DND-41 (cell line): ENCODE results near the gene IQGAP2.

Experiments
- CTCF ChIP-seq: IDR thresholded peaks from 2 replicates; pipeline ENCODE4 v1.5.1; 2012; ENCODE audit warnings: borderline replicate concordance, low read length, moderate library complexity, mild to moderate bottlenecking; ENCODE audit not compliant: poor library complexity, severe bottlenecking; ENCODE audit errors: extremely low read depth
- EZH2 ChIP-seq: IDR thresholded peaks from 3 replicates; pipeline ENCODE4 v1.6.1; 2012; ENCODE audit warnings: borderline replicate concordance, low read depth, mild to moderate bottlenecking, moderate library complexity, low read length, inconsistent platforms; ENCODE audit not compliant: severe bottlenecking

GRCh38 chr5:76745670-76746069 is 342.6 kb downstream of the IQGAP2 start:
- no peak for TF ChIP-seq CTCF
- no peak for TF ChIP-seq EZH2
